GM21717 (cell line): ENCODE results near the gene IMPDH2.

Experiments used
- ATAC-seq: cut with Tn5 transposase; IDR thresholded peaks from one replicate; pipeline ENCODE4 v1.9.1; 2021; ENCODE audit warnings: mild to moderate bottlenecking, moderate library complexity; ENCODE audit not compliant: unreplicated experiment

The IMPDH2 gene

GRCh38 chr3:48984663-48985062, 44.5 kb downstream of the IMPDH2 start:
- ATAC-seq: no peak

- ATAC-seq: no peak
Observed at GRCh38 chr3:48983096-48983495, 46.1 kb downstream of the IMPDH2 start.

GRCh38 chr3:48982686-48983085, 46.5 kb downstream of the IMPDH2 start:
- ATAC-seq: no peak

- no peak for ATAC-seq
Observed at GRCh38 chr3:48982016-48982415, 47.2 kb downstream of the IMPDH2 start.

- ATAC-seq: no peak
Observed at GRCh38 chr3:48980295-48980694, 48.9 kb downstream of the IMPDH2 start.

GRCh38 chr3:48979451-48979850, 49.7 kb downstream of the IMPDH2 start:
- ATAC-seq: no peak
